ENCODE results near the gene DCC. TPM values are rescaled to one million over a fixed set of nuclear protein-coding genes. Genes with fewer than 3 reads are reported as not detected.

Gene DCC
- total RNA-seq, 4 donors from 2014 or later, result 0.13 TPM; not detected in 3

- WGBS, 2 donors, result 73 to 88% methylated on average over 5 of the region's 5 CpGs
- no peak for TF ChIP-seq CTCF (IDR thresholded peaks at IDR 0.05)
- TF ChIP-seq POLR2A (IDR thresholded peaks at IDR 0.05), result no peak
- intact Hi-C loops (cut with DNase I; ENCODE audit: low total_unique reads), result no loop called here
Measured at GRCh38 chr18:52504589-52504988, 164.6 kb downstream of the DCC start.

DNA sequence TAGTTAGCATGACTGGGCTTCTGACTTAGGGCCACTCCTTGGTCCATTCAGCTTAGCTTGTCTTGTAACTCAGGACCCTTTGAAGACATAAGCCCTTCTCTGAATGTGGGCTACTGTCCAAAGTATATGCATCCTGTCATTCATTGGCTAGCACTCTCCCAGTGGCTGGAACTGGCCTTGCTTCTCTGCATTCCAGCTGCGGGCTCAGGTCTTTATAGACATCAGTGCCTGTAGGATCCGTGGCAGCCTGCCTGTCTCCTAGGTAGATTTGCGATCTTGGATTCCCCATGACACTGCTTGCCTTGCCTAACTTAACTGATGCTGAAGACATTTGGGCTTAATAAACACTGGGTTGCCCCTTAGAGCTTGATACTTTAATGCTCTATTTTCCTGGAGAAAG is 170.1 kb downstream of the DCC start:
- 35 to 56% methylated on average over 3 of the region's 3 CpGs for WGBS, 2 donors
- no peak overlapping the region for H3K4me3 ChIP-seq (ENCODE audit: low read depth, poor library complexity, severe bottlenecking)
- DNase-seq (ENCODE audit: low spot score in 2 of 2), result no peak
- intact Hi-C loops (cut with DNase I; ENCODE audit: low total_unique reads), result no loop called here
- no peak for TF ChIP-seq POLR2A (IDR thresholded peaks at IDR 0.05)
- no peak for TF ChIP-seq CTCF (IDR thresholded peaks at IDR 0.05)

More at GRCh38 chr18:52504589-52504988, 164.6 kb downstream of the DCC start:
- no peak for DNase-seq (ENCODE audit: low spot score in 2 of 2)
- no peak overlapping the region for H3K4me3 ChIP-seq (ENCODE audit: low read depth, poor library complexity, severe bottlenecking)

DNA sequence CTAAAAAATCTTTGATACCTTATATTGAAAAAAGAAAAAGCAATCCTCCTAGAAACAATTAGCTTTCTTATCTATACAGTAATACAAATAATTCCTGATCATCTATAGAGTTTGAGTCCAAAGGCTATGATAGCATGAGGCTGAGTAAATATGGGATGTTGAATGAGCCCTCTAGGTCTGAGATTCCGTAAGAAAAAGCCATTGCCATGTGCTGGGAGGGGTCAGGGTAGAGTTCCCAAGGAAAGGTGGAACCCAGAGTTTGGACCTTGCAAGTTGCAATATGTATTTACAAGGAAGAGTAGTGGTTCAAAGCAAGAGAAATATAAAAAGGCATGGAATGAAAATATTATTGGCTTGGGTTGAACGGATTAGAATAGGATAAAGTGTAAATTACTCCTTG is 178.1 kb downstream of the DCC start:
- intact Hi-C loops (cut with DNase I; ENCODE audit: low total_unique reads), result no loop called here
- DNase-seq (ENCODE audit: low spot score in 2 of 2), result no peak
- 69 to 76% methylated on average over 2 of the region's 2 CpGs for WGBS, 2 donors
- no peak for TF ChIP-seq POLR2A (IDR thresholded peaks at IDR 0.05)
- TF ChIP-seq CTCF (IDR thresholded peaks at IDR 0.05), result no peak
- H3K4me3 ChIP-seq (ENCODE audit: low read depth, poor library complexity, severe bottlenecking), result no peak overlapping the region

- intact Hi-C loops (cut with DNase I; ENCODE audit: low total_unique reads), result no loop called here
- DNase-seq (ENCODE audit: low spot score in 2 of 2), result no peak
- TF ChIP-seq CTCF (IDR thresholded peaks at IDR 0.05) (no peak), POLR2A (IDR thresholded peaks at IDR 0.05) (no peak)
- WGBS, 2 donors, result 0 to 23% methylated on average over 1 of the region's 1 CpG
- no peak overlapping the region for H3K4me3 ChIP-seq (ENCODE audit: low read depth, poor library complexity, severe bottlenecking)
Measured at GRCh38 chr18:52519021-52519420, 179.0 kb downstream of the DCC start.

DNA sequence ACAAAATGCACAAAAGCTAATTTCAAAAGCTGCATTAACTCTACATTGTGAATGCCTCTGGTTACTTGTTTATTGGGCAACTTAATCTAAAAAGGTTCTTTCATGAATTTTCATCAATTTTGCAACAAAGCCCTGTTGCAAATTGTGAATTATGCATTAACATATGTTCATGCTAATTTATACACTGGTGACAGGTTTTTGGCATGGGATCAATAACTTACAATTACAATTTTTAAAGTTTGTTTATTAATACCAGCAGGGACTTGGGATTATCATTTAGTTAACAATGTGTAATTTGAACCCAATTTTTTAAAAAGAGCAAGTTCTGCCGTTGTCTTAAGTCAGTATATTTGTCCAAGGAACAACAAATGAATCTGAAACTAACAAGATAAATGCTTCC is 183.6 kb downstream of the DCC start:
- DNase-seq (ENCODE audit: low spot score in 2 of 2), result no peak
- 27% methylated on average over 1 of the region's 1 CpG for WGBS, 2 donors
- TF ChIP-seq POLR2A (IDR thresholded peaks at IDR 0.05) (no peak), CTCF (IDR thresholded peaks at IDR 0.05) (no peak)
- H3K4me3 ChIP-seq (ENCODE audit: low read depth, poor library complexity, severe bottlenecking), result no peak overlapping the region
- intact Hi-C loops (cut with DNase I; ENCODE audit: low total_unique reads), result no loop called here

- TF ChIP-seq CTCF (IDR thresholded peaks at IDR 0.05) (no peak), POLR2A (IDR thresholded peaks at IDR 0.05) (no peak)
- no peak overlapping the region for H3K4me3 ChIP-seq (ENCODE audit: low read depth, poor library complexity, severe bottlenecking)
- WGBS, 2 donors, result 83 to 96% methylated on average over 2 of the region's 2 CpGs
- no peak for DNase-seq (ENCODE audit: low spot score in 2 of 2)
- intact Hi-C loops (cut with DNase I; ENCODE audit: low total_unique reads), result no loop called here
Measured at GRCh38 chr18:52531836-52532235, 191.8 kb downstream of the DCC start.
